A549 (cell line): Measurements from ENCODE around the gene PRSS27.

Source experiments
- CHD2 ChIP-seq: fragments of 150-350 bp; IDR thresholded peaks from 2 replicates; pipeline ENCODE4 v1.6.1; 2014; ENCODE audit warnings: low read length; ENCODE audit not compliant: partially characterized antibody
- FOSL2 ChIP-seq, 2 experiments: fragments of 450-650 bp in 1 of 2; fragments of >200 bp in 1 of 2; sonication (Bioruptor Twin) in 1 of 2; formaldehyde crosslinking; IDR thresholded peaks; 2 replicates each; pipeline versions ENCODE4 v1.5.0 to v1.6.1; 2016 to 2020; ENCODE audit warnings: mild to moderate bottlenecking in 1 of 2, moderate library complexity in 1 of 2
- MAFK ChIP-seq: fragments of 450-650 bp; IDR thresholded peaks from 2 replicates; pipeline ENCODE4 v1.6.1; 2014; ENCODE audit not compliant: partially characterized antibody
- MYC ChIP-seq: IDR thresholded peaks from 2 replicates; pipeline ENCODE4 v1.6.1; 2012; ENCODE audit warnings: mild to moderate bottlenecking, inconsistent platforms, low read length, improper control_type of control experiment, borderline replicate concordance
- POLR2A ChIP-seq: IDR thresholded peaks from 2 replicates; pipeline ENCODE4 v1.6.1; 2012; ENCODE audit warnings: mild to moderate bottlenecking, low read length
- REST ChIP-seq: fragments of 200-600 bp; sonication (generic); IDR thresholded peaks from 2 replicates; pipeline ENCODE4 v1.6.1; 2016; ENCODE audit warnings: antibody characterized with exemption, mild to moderate bottlenecking, moderate library complexity
- TF ChIP-seq, protein P1 (sequence below): fragments of >200 bp; sonication (Bioruptor Twin); formaldehyde crosslinking; IDR thresholded peaks from 3 replicates; pipeline ENCODE4 v1.5.1; 2016

GRCh38 chr16:2707368-2708289 is 12.4 kb downstream of the PRSS27 start:
- TF ChIP-seq MYC (no peak), REST (no peak), POLR2A (no peak), MAFK (no peak), CHD2 (no peak), FOSL2 (IDR thresholded peaks at IDR 0.05) (no peak), FOSL2 (CRISPR knock-in tag; IDR thresholded peaks at IDR 0.05) (no peak)
- TF ChIP-seq, protein P1, sequence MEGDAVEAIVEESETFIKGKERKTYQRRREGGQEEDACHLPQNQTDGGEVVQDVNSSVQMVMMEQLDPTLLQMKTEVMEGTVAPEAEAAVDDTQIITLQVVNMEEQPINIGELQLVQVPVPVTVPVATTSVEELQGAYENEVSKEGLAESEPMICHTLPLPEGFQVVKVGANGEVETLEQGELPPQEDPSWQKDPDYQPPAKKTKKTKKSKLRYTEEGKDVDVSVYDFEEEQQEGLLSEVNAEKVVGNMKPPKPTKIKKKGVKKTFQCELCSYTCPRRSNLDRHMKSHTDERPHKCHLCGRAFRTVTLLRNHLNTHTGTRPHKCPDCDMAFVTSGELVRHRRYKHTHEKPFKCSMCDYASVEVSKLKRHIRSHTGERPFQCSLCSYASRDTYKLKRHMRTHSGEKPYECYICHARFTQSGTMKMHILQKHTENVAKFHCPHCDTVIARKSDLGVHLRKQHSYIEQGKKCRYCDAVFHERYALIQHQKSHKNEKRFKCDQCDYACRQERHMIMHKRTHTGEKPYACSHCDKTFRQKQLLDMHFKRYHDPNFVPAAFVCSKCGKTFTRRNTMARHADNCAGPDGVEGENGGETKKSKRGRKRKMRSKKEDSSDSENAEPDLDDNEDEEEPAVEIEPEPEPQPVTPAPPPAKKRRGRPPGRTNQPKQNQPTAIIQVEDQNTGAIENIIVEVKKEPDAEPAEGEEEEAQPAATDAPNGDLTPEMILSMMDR: no peak
